ENCODE results near the gene CSNK1E.
"Not testable (repeated sequence)": the region's sequence is repeated elsewhere in the genome, so short reads cannot be mapped to it uniquely, and the experiment has no call there.

The CSNK1E gene

DNA sequence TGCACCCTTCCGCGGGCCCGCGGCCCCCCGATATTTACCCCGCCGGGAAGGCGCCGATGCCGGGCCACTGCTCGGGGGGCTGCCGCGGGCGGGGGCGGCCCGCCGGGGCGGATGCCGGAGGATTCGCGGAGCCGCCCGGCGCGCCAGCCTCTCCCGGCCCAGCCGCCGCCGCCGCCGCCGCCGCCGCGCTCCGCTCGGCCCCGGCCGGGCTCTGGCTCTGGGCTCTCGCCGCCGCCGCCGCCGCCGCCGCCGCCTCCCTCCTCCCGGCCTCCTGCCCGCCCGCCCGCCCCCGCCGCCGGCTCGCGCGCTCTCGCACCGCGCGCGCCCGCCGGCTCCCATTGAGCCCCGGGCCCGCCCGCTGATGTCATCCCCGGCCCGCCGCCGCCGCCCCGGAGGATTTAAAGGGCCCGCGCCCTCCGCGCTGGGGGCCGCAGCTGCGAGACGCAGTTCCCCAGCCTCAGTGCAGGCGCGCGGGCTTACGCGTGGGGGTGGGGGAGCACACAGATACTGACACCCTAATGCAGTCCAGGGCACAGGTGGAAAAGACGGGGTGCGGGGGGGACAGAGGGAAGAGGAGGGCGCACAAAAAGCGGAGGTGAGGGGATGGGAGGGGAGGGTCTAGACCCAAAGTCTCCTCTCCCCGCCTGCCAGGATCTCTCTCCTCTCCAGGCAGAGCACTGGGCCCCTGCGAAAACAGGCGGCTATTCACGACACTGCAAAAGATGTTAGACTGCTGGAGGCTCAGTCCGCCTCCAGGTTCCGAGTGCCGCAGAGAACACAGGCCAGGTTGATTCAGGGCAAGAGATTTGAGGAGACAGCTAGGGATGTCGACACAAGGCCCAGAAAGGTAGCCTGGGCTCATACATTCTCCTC, at the start of gene CSNK1E:
CSNK1E (minus strand) TSS at position 312 of the 873 bp plus-strand sequence. CDS start 3,276 bp downstream, outside the sequence.
- peak; percentile 59 for DNase-seq (ENCODE audit: low spot score)

DNA sequence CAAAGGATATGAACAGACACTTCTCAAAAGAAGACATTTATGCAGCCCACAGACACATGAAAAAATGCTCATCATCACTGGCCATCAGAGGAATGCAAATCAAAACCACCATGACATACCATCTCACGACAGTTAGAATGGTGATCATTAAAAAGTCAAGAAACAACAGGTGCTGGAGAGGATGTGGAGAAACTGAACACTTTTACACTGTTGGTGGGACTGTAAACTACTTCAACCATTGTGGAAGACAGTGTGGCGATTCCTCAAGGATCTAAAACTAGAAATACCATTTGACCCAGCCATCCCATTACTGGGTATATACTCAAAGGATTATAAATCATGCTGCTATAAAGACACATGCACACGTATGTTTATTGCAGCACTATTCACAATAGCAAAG, 48.6 kb upstream of the CSNK1E start:
- not testable (repeated sequence) for DNase-seq (ENCODE audit: low spot score)

DNA sequence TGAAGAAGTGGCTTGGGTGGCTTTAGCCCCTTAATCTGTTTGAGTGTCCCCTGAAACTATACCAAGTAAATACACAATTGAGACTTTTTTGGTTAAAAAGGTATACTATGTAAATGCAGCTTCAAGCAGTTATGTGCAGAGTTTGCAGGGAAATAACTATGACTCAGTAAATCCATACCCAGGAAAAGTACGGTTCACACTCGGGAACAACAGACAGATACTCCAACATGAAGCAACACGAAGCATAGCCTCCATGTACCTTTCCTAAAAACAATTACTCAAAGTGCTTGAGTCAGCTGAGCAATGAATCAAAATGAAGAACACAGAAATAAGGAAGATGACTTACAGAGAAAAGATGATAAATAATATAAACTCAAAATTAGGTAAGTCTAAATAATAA, 47.9 kb upstream of the CSNK1E start:
- DNase-seq (ENCODE audit: low spot score) = not testable (repeated sequence)

DNA sequence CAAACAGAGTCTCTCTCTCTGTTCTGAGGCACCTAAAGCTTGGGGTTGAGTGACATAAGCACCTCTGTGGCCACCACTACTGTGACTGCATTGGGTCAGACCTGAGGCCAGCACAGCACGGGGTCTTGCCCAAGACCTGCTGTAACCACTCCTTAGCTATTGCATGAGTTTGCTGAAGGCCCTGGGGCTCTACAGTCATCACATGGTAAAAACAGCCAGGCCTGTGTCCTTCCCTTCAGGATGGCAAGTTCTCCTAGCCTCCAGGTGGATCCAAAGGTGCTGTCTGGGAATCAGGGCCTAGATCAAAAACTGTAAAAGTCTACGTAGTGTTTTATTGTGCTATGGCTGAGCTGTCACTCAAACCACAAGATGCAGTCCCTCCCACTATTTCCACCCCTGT, 43.3 kb upstream of the CSNK1E start:
- DNase-seq (ENCODE audit: low spot score) = not testable (repeated sequence)

DNA sequence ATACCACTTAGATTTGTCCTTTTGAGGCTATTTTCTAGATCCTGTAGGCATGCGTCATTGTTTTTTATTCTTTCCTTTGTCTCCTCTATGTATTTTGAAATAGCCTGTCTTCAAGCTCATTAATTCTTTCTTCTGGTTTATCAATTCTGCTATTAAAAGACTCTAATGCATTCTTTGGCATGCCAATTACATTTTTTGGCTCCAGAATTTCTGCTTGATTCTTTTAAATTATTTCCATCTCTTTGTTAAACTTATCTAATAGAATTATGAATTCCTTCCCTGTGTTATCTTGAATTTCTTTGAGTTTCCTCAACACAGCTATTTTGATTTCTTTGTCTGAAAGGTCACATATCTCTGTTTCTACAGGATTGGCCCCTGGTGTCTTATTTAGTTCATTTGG, 42.6 kb upstream of the CSNK1E start:
- not testable (repeated sequence) for DNase-seq (ENCODE audit: low spot score)

DNA sequence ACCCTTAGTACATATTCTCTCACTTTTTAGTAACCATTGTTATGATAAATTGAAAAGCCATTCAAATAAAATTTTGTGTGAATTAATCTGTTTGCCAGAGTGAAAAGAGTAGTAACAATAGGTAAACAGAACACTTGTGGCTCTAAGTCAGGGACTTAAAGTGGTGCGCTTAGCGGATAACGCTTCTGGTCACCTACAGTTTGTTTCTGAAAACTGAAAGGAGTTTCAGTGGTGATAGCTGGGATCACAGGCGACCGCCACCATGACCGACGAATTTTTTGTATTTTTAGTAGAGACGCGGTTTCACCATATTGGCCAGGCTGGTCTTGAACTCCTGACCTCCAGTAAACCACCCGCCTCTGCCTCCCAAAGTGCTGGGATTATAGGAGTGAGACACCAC, 40.7 kb upstream of the CSNK1E start:
- not testable (repeated sequence) for DNase-seq (ENCODE audit: low spot score)

DNA sequence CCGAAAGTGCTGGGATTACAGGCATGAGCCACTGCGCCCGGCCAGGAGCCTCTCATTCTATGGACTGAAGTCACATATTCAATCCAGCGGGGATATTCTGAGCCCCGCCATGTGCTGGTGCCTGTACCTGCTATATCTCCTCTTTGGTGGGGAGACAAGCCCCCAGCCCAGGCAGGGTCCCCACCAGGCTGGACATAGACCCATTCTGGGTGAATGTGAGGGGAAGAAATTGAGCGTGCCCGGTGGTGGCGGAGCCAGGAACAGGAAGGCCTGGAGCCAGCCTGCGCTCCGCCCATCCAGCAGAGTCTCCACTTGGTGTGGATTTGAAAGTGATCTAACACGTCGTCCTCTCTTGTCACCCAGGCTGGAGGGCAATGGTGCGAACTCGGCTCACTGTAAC, 38.0 kb upstream of the CSNK1E start:
- DNase-seq (ENCODE audit: low spot score) = no peak

DNA sequence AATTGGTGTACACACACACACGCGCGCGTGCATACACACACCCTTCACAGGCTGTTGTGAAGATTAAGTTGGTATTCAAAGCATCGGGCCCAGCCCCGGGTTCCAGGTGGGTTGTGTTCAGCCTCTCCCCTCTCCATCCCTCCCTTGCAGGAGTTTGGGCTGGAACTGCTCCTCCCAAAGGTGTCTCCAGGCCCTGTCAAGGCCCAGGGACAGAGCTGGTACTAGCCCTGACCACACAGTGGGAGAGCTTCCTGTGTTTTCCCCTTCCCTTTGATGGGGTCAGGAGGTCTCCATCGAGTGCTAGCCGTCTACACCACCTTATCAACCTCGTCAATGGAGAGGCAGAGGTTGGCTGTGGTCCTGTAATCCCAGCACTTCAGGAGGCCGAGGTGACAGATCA, 36.5 kb upstream of the CSNK1E start:
- no peak for DNase-seq (ENCODE audit: low spot score)

DNA sequence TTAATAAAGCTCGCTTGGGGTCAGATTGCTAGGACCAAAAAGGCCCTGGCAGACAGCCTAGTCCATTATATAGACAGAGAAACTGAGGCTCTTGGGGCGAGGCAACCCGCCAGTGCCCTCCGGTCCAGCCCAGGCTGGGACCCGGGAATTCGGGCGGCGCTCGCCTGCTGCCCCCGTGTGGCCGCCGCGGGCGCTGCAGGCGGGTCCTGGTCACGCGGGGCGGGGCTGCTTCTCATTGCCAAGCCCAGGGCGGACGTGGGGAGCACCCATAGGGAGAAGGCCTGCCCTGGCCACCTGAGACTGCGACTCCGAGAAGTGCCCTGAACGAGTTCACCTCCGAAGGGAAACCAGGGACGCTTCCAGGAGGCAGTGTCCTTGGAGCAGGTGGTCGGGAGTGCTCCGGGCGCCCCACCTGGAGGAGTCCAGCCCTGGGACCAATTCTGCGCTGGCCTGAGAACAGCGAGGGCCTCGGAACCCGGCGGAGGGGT, 36.0 kb upstream of the CSNK1E start:
- DNase-seq (ENCODE audit: low spot score) = peak; percentile 65

DNA sequence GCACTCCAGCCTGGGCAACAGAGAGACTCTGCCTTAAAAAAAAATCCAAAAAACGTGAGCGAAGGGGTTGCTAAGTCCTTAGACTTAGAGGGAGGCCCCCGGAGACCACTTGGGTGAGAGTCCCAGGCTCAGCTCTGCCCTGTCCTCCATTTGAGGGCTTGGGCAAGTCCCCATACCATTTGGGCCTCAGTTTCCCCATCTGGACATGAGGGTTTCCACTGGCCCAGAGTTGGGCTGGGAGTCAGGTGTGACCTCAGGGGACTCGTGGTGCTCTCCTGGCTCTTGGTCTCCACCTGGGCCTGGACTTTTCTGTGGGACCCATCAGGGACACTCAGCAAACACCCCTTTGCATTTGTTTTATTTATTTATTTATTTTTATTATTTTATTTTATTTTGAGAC, 35.2 kb upstream of the CSNK1E start:
- DNase-seq (ENCODE audit: low spot score) = no peak

DNA sequence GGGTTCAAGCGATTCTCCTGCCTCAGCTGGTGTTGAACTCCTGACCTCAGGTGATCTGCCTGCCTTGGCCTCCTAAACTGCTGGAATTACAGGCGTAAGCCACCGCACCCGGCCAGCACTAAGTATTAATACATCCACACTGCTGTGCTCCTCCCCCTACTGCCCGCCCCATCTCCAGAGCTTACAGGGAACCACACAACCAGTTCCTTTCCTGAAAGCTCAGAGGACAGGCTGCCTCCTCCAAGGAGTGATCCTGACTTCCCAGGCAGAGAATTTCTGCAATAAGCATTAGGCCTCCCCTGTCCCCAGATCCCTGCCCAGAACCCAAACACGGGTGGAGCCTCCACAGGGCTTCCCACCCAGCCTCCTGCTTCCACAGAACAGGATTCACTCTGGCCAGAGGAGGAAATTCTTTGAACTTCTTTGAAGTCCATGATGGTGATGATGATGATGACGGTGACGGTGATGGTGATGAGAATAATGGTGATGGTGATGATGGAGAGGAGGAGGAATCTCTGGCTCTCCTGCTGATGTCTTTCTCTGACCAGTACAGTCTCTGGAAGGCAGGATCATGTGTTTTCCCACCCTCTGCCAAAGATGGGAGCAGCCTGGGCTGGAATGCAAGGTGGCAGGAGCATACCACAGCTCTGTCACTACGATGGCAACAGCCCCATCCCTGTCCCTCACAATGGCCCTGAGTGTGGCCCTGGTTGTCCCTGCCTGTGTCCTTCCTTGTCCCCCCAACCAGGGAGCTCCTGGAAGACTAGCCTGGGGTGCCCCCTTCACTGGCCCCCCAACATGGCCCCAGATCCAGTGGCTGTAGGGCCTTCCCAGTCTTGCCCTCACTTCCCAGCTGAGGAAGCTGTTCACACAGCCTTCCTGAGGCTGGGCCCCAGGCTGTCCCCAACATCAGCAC, 33.5 kb upstream of the CSNK1E start:
- DNase-seq (ENCODE audit: low spot score) = no peak

DNA sequence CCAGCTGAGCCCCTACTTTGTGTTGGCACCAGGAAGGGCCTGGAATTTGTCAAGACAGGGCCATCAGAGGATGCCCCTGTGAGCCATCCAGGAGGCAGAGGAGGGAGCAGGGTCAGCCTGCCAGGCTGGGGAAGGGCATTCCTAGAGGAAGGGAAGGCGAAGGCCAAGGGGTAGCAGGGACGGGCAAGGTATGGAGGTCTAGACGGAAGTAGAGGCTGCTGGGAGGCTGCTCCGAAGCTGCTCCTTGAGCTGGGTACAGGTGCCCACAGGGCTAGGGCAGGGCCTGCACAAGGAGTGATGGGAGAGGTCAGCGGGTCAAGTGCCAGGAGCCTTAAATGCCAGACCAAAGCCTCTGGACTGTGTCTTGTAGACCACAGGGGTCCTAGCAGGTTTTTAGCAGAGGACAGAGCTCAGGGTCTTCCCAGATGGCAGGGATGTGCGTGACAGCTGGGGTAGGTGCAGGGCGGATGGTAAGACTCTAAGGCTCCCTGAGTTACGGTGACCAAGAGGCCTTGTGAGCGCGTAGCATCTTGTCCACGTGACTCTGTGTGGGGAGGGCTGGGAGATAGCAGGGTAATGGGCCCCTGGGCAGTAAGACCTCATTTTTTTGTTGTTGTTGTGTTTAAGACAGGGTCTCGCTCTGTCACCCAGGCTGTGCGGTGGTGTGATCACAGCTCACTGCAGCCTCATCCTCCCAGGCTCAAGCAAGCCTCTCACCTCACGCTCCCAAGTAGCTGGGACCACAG, 31.7 kb upstream of the CSNK1E start:
- no peak for DNase-seq (ENCODE audit: low spot score)

DNA sequence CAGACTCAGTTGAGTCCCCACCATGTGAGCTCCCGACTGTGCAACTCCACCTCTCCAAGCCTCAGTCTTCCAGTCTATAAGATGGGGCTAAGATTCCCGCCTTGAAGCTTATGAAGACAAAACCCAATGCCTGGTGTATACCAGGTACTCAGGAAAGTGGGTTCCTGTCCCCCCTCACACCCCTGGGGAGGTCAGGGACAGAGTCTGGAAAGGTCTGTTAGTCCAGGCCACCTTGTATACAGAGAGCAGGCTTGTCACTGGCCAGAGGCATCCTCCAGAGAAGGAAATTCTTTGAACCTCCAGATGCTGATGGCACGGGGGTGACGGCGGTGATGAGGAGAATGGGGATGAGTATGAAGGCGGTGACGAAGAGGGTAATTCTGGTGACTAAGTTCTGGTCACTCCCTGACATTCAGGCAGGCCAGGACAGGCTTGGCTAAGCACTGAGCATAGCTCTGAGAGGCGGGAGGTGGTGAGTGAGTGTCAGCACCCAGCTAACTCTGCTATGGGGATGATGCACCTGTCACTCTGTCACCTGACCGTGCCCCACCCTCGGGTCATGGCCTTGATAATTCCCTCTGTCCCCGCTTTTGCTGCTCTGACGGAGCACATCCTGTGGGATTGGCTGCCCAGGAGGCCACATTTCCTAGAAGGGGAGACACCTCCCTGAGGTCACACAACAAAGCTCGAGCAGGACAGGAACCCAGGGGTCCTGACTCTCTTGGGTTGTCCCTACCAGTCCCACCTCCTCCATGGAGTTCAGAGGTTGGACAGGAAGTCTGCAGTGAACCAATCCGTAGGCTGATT, 30.9 kb upstream of the CSNK1E start:
- DNase-seq (ENCODE audit: low spot score) = no peak

DNA sequence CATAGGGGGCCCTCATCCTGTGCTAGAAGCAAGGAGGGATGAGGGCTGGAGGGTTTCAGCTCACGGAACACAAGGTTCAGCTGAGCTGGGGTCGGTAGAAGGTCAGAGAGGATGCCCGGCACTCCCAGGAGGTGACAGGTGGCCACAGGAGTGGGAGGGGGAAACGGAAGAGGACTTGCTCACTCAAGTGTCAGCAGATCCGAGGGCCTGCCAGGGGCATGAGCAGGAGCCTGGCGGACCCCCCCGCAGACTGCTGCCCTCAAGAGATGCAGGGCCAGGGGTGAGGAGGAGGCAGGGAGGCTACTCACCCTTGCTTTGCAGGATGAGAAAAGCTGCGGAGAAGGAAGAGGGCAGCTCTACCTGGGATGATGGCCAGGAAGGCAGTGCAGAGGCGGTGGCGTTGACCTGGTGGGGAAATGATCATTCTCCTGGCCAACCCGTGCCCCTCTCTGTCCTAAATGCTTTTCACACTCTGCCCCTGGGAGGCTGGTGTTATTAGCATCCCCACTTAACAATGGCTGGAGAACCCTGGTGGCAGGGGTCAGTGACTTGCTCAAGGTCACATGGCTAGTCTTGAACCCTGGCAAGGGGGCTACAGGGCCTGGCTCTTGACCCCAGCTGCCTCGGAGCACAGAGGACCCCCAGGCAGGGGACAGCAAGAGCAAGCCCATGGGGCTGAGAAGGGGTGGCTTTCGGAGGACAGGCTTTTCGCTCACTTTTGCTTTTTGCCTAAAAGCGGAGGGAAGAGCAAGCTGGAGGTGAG, 30.1 kb upstream of the CSNK1E start:
- DNase-seq (ENCODE audit: low spot score) = no peak

DNA sequence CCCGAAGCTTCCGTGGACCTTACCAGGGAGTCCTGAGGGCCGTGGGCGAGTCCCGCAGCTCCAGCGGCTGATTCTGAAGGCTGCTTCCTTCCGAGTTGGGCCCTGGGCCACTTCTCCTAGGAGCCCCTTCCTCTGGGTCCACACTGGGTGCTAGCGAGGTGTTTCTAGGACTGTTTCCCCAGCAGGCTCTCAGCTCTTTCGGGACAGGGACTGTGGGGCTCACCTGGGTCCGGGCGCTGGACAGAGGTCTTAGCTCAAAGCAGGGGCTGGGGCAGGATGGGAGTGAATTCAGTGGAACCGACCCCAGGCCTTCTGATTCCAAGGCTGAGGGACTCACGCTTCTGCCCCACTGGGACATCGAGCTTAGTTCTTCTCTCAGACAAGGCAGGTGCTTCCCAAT, 29.3 kb upstream of the CSNK1E start:
- no peak for DNase-seq (ENCODE audit: low spot score)

DNA sequence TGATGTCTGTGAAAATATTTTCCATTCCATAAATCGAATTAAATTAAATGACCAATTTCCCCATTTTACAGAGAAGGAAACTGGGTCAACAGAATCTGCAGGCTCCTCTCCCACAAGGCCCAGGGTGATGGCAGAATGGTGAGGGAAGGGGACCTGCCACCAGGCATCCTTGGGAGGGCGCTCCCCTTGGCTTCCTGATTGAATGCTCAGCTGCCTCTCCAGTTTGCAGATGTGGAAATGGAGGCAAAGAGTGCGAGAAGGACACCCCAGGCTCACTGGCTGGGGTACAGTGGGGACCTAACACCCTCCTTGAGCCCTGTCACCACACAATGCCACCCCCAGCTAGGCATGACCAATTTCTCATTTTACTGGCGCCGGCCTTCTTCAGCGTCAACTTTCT, 28.5 kb upstream of the CSNK1E start:
- DNase-seq (ENCODE audit: low spot score) = no peak

DNA sequence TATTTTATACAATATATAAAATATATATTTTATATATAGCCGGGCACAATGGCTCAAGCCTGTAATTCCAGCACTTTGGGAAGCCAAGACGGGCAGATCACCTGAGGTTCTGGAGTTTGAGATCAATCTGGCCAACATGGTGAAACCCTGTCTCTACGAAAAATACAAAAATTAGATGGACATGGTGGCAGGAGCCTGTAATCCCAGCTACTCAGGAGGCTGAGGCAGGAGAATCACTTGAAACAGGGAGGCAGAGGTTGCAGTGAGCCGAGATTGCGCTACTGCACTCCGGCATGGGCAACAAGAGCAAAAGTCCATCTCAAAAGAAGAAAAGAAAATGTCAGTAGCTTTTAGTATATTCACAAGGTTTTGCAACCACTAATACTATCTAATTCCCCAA, 22.7 kb upstream of the CSNK1E start:
- not testable (repeated sequence) for DNase-seq (ENCODE audit: low spot score)

DNA sequence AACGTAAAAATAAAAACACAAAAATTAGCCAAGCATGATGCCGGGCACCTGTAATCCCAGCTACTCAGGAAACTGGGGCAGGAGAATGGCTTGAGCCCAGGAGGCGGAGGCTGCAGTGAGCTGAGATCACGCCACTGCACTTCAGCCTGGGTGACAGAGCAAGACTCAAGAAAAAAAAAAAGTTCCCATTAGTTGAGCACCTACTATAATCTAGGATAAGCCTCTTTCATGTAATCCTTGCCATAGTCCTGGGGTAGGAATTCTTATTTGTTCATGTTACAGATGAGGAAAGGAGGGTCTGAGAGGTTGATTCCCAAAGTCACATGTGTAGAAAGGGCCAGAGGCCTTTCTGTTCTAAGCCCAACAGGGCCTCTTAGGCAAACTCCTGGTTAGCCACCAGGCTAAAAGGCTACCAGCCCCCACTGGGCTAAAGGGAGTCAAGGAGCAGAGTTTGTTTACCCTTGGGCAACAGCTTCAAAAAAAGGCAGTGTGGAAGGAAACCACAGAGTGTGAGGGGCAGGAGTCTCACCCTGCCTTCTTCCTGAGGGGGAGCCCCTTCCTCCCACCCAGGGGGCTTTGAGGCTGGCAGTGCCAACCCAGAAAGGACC, 21.6 kb upstream of the CSNK1E start:
- no peak for DNase-seq (ENCODE audit: low spot score)

DNA sequence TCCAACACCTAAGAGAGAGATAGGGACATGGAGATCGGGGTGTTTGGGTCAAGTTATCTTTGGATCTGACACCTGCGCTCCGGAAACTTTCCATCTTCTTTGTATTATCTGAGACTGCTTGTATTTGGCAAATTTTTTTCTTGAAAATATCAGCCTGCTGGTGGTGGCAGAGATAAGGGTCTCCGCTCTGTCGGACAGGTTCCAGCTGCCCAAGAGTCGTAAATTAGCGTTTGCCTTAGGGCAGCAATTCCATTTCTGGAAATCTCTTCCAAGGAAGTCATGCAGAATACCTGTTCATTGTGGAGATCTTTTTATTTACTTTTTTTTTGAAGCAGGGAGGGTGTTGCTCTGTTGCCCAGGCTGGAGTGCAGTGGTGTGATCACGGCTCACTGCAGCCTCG, 19.5 kb upstream of the CSNK1E start:
- DNase-seq (ENCODE audit: low spot score) = no peak

DNA sequence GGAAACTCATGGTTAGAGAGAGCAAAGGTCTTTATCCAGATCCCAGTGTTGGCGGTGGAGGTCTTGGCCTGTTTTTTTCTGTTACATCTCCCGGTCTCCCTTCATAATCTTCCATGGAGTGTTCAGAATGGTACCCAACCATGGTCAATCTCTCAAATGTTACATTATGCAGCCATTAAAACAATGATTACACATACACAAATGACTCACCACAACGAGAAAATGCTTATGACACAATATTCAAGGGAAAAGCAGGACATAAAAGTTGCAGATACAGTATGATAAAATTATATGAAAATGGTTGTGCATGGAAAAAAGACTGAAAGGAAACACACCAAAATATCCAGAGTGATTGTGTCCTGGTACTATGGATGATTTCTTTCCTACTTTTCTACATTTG, 17.8 kb upstream of the CSNK1E start:
- DNase-seq (ENCODE audit: low spot score) = no peak

Data from activated CD4-positive, alpha-beta T cell treated with anti-CD3 and anti-CD28 coated beads, Interleukin-2, Interleukin-4, amounts not matched to agents 100 ng/mL and 50 ng/mL, durations not matched to agents 16 hours and 8 hours (primary cell).